ENCODE results near the gene HTRA3.

Gene HTRA3

GRCh38 chr4:8270418-8270771 is 841 bp downstream of the HTRA3 start:
- no peak for DNase-seq

- DNase-seq, result no peak
Measured at GRCh38 chr4:8270912-8271815, 1.6 kb downstream of the HTRA3 start.

- no peak for DNase-seq
Measured at GRCh38 chr4:8271821-8272220, 2.3 kb downstream of the HTRA3 start.

- DNase-seq, result no peak
Measured at GRCh38 chr4:8272472-8273428, 3.2 kb downstream of the HTRA3 start.

GRCh38 chr4:8273450-8273849 is 3.9 kb downstream of the HTRA3 start:
- no peak for DNase-seq

- DNase-seq, result no peak
Measured at GRCh38 chr4:8274066-8274652, 4.6 kb downstream of the HTRA3 start.

GRCh38 chr4:8274765-8275547 is 5.4 kb downstream of the HTRA3 start:
- DNase-seq, result no peak

GRCh38 chr4:8275548-8275910 is 6.0 kb downstream of the HTRA3 start:
- no peak for DNase-seq

- DNase-seq, result no peak
Measured at GRCh38 chr4:8276358-8277240, 7.0 kb downstream of the HTRA3 start.

- DNase-seq, result no peak
Measured at GRCh38 chr4:8277356-8278008, 7.9 kb downstream of the HTRA3 start.

- DNase-seq, result no peak
Measured at GRCh38 chr4:8278009-8278395, 8.4 kb downstream of the HTRA3 start.

GRCh38 chr4:8278421-8279287 is 9.1 kb downstream of the HTRA3 start:
- DNase-seq, result no peak

- no peak for DNase-seq
Measured at GRCh38 chr4:8279321-8280157, 10.0 kb downstream of the HTRA3 start.

- no peak for DNase-seq
Measured at GRCh38 chr4:8280158-8280875, 10.8 kb downstream of the HTRA3 start.

- no peak for DNase-seq
Measured at GRCh38 chr4:8280876-8281440, 11.4 kb downstream of the HTRA3 start.

GRCh38 chr4:8281519-8282133 is 12.1 kb downstream of the HTRA3 start:
- no peak for DNase-seq

- DNase-seq, result no peak
Measured at GRCh38 chr4:8282134-8282641, 12.6 kb downstream of the HTRA3 start.

All from NCI-H2029 treated with DMSO at 0.1 percent for 48 hours (cell line).